H1 (cell line): ENCODE data around the gene LTA4H.

ENCODE experiments used
- POLR2A ChIP-seq, 2 experiments: IDR thresholded peaks; 1 replicate in 1 of 2; 2 replicates in 1 of 2; pipeline ENCODE4 v1.6.1; 2011; ENCODE audit warnings: low read depth in 2 of 2, low read length in 2 of 2, mild to moderate bottlenecking in 2 of 2; ENCODE audit errors: control extremely low read depth in 1 of 2
- RXRA ChIP-seq: IDR thresholded peaks from 2 replicates; pipeline ENCODE4 v1.6.1; 2011; ENCODE audit warnings: low read depth, mild to moderate bottlenecking, low read length, moderate library complexity; ENCODE audit not compliant: insufficient read depth
- TF ChIP-seq, protein P1 (sequence below), 3 experiments: IDR thresholded peaks; 1 replicate in 2 of 3; 2 replicates in 1 of 3; pipeline versions ENCODE4 v1.5.1 to v1.6.1; 2011; ENCODE audit warnings: low read length in 3 of 3, mild to moderate bottlenecking in 3 of 3, inconsistent platforms in 2 of 3, low read depth in 1 of 3, moderate library complexity in 1 of 3; ENCODE audit not compliant: insufficient read depth in 1 of 3; ENCODE audit errors: control extremely low read depth in 1 of 3

- TF ChIP-seq, protein P1, sequence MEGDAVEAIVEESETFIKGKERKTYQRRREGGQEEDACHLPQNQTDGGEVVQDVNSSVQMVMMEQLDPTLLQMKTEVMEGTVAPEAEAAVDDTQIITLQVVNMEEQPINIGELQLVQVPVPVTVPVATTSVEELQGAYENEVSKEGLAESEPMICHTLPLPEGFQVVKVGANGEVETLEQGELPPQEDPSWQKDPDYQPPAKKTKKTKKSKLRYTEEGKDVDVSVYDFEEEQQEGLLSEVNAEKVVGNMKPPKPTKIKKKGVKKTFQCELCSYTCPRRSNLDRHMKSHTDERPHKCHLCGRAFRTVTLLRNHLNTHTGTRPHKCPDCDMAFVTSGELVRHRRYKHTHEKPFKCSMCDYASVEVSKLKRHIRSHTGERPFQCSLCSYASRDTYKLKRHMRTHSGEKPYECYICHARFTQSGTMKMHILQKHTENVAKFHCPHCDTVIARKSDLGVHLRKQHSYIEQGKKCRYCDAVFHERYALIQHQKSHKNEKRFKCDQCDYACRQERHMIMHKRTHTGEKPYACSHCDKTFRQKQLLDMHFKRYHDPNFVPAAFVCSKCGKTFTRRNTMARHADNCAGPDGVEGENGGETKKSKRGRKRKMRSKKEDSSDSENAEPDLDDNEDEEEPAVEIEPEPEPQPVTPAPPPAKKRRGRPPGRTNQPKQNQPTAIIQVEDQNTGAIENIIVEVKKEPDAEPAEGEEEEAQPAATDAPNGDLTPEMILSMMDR (IDR thresholded peaks at IDR 0.05; ENCODE audit: control extremely low read depth in 1 of 3, insufficient read depth in 1 of 3, low read depth in 1 of 3, low read length in 3 of 3) = no peak
- TF ChIP-seq POLR2A (IDR thresholded peaks at IDR 0.05; ENCODE audit: control extremely low read depth in 1 of 2, low read depth in 2 of 2, low read length in 2 of 2) (no peak), RXRA (no peak)
Observed at GRCh38 chr12:96000858-96001257, 34.5 kb downstream of the LTA4H start.
